Activated T-helper 1 cell treated with anti-CD3 and anti-CD28 coated beads, Interleukin-12 subunit alpha, Interleukin-12 subunit beta, Interleukin-2, Interleukin-4 antibody, amounts not matched to agents 30 ng/mL and 10 ng/mL and 1 ng/mL, durations not matched to agents 14 hours and 24 hours and 36 hours (primary cell): ENCODE data around the gene SLC34A1. TPM values are rescaled to one million over a fixed set of nuclear protein-coding genes. Genes with fewer than 3 reads are reported as not detected.

Experiments
- DNase-seq: peaks from one replicate; pipeline ENCODE4 v3.0.0; 2021; ENCODE audit warnings: low spot score
- H3K27ac Mint-ChIP-seq: one replicate; pipeline ENCODE4 v1.8.0; 2021; ENCODE audit warnings: mild to moderate bottlenecking, mixed read lengths
- H3K27me3 Mint-ChIP-seq: one replicate; pipeline ENCODE4 v1.8.0; 2022; ENCODE audit warnings: mild to moderate bottlenecking, moderate library complexity, mixed read lengths; ENCODE audit not compliant: insufficient read depth
- H3K36me3 Mint-ChIP-seq: one replicate; pipeline ENCODE4 v1.8.0; 2021; ENCODE audit warnings: low read depth, mixed read lengths
- H3K4me1 Mint-ChIP-seq: one replicate; pipeline ENCODE4 v1.8.0; 2021; ENCODE audit warnings: low read depth, mixed read lengths
- H3K4me3 Mint-ChIP-seq: one replicate; pipeline ENCODE4 v1.8.0; 2021; ENCODE audit warnings: mild to moderate bottlenecking, moderate library complexity, mixed read lengths
- H3K9me3 Mint-ChIP-seq: one replicate; pipeline ENCODE4 v1.8.0; 2021; ENCODE audit warnings: mixed read lengths
- intact Hi-C: fragments of 100-400 bp; cut with micrococcal nuclease; formaldehyde crosslinking; loops from one replicate; pipeline ENCODE4 v1.15.1; 2024
- total RNA-seq: library from RNA; stranded (reverse); gene quantifications from 2 replicates; pipeline ENCODE4 v1.2.3, GENCODE V29; 2022

SLC34A1 gene
- total RNA-seq, 1 donor from 2014 or later = 0.26 TPM

DNA sequence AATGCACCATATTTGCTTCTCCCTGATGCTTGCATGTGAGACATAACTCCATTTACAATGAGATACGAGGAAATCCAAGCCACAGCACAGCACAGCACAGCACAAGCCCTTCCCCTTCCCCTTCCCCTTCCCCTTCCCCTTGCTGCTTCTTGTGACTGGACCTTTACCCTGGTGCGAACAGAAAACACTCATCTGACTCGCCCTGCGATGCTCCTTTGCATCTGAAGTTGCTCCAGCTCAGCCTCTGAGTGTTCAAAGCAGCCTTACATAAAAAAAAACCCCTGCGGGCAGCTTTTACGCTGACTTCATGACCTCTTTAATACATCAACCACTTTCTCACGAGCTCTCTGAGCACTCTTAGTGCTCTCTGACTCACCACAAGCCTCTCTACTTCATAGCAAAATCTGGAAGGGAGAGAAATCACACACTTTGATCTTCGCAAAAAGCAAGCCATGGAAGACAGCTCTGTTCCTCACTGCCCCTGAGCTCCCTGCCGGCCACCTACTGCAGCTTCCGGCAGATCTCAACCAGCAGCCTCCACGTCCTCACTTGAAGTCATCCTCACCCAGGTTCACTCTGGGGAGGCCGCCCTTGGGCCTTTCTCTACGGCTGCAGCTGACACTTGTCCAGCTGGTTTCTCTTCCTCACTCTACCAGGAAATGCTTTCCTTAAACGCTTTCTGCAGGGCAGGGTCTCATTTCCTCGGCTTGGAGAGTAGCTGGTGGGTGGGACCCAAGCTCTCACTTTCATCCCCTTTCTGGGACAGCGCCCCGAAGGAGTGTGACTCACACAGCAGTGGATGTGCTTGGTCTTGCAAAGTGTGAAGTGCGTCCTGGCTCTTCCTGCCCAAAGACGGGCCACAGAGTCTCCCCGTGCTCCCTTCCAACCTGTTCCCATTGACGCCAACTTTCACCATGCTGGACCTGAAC is 5.3 kb downstream of the SLC34A1 start:
- intact Hi-C loops = loop anchor here (1.0 kb wide), 8 partner anchors 14 to 112 kb away; partner anchors contain the start of genes PDLIM7 and PRR7
- peaks cover 8% of the 10 kb centered on the region for H3K27me3 Mint-ChIP-seq
- H3K4me1 Mint-ChIP-seq = peaks cover 34% of the 10 kb centered on the region
- DNase-seq = peak; percentile 34
- H3K4me3 Mint-ChIP-seq = peak overlapping the region; percentile 0
- no peaks in the 10 kb centered on the region for H3K9me3 Mint-ChIP-seq
- peak overlapping the region; percentile 10 for H3K27ac Mint-ChIP-seq
- H3K36me3 Mint-ChIP-seq = no peaks in the 10 kb centered on the region

DNA sequence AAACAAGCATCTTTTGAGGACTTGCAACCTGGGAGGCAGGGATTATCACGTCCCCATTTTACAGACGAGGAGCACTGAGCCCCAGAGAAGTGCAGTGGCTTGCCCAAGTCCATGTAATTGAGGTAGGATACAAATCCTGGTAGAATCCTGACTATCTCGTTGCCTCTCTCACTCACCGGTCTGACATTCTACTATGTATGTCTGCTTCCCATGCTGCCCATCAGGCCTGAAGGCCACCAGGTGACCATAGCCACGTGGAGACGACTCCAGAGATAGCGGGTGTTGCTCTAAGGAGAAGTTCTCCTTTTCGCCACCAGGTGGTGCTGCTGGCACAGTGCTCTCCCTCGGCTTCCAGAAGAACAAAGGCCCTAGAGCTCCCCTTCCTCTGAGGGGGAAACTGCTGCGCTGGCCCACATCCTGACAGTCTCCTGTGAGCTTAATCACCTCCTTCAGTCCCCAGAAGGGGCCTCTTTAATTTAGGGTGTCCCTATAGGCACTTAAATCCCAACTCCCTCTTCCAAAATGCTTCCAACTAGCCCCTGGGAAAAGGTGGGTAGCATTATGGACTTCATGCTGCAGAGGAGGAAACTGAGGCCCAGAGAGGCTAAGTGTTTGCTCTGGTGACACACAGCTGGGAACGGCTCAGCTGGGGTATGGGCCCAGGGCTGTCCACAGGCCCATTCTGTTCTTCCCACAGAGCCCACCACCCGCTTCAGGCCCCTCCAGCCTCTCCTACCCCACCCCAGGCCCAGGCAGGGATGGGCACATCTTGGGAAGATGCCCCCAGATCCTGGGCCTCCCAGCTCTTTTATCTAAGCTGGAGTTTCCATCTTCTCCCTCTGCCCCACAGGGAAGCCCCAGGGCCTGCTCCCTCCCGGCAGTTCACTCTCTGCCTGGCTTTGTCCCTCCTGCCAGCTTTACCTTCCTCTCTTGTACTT is 6.4 kb downstream of the SLC34A1 start:
- Mint-ChIP-seq H3K4me1 (peaks cover 34% of the 10 kb centered on the region), H3K9me3 (no peaks in the 10 kb centered on the region), H3K27me3 (peaks cover 3% of the 10 kb centered on the region), H3K36me3 (no peaks in the 10 kb centered on the region), H3K4me3 (peak overlapping the region; percentile 5), H3K27ac (peak overlapping the region; percentile 65)
- intact Hi-C loops = loop anchor here (1.0 kb wide), 7 partner anchors 13 to 111 kb away; partner anchors contain the start of gene PRR7
- peak; percentile 80 for DNase-seq

DNA sequence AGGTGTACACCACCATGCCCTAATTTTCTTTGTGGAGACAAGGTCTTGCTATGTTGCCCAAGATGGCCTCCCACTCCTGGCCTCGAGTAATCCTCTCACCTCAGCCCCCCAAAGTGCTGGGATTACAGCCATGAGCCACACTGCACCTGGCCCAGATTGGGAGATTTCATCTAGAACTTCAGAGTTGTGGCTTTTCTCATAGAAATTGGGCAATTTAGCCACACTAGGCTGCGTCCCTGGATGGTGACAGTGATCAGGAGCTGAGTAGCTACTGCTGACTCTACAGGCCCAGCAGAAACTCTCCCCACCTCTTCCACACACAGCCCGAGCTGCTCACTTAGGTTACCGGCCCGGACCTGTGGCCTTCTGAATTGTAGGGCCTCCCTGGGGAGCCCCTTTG is 8.5 kb downstream of the SLC34A1 start:
- H3K4me3 Mint-ChIP-seq = no peak overlapping the region
- no peak overlapping the region for H3K27ac Mint-ChIP-seq
- H3K36me3 Mint-ChIP-seq = no peaks in the 10 kb centered on the region
- intact Hi-C loops = no loop called here
- DNase-seq = no peak
- H3K9me3 Mint-ChIP-seq = no peaks in the 10 kb centered on the region
- peaks cover 34% of the 10 kb centered on the region for H3K4me1 Mint-ChIP-seq
- peaks cover 11% of the 10 kb centered on the region for H3K27me3 Mint-ChIP-seq

- no peak overlapping the region for H3K4me3 Mint-ChIP-seq
- peaks cover 31% of the 10 kb centered on the region for H3K4me1 Mint-ChIP-seq
- no peaks in the 10 kb centered on the region for H3K9me3 Mint-ChIP-seq
- no peak for DNase-seq
- intact Hi-C loops = no loop called here
- peaks cover 11% of the 10 kb centered on the region for H3K27me3 Mint-ChIP-seq
- H3K36me3 Mint-ChIP-seq = no peaks in the 10 kb centered on the region
- H3K27ac Mint-ChIP-seq = no peak overlapping the region
Observed at GRCh38 chr5:177393206-177393765, 9.1 kb downstream of the SLC34A1 start.

GRCh38 chr5:177393990-177394389 is 9.8 kb downstream of the SLC34A1 start:
- no peak overlapping the region for H3K4me3 Mint-ChIP-seq
- DNase-seq = no peak
- H3K27me3 Mint-ChIP-seq = peaks cover 11% of the 10 kb centered on the region
- intact Hi-C loops = no loop called here
- H3K27ac Mint-ChIP-seq = no peak overlapping the region
- peaks cover 24% of the 10 kb centered on the region for H3K4me1 Mint-ChIP-seq
- no peaks in the 10 kb centered on the region for H3K36me3 Mint-ChIP-seq
- H3K9me3 Mint-ChIP-seq = no peaks in the 10 kb centered on the region

DNA sequence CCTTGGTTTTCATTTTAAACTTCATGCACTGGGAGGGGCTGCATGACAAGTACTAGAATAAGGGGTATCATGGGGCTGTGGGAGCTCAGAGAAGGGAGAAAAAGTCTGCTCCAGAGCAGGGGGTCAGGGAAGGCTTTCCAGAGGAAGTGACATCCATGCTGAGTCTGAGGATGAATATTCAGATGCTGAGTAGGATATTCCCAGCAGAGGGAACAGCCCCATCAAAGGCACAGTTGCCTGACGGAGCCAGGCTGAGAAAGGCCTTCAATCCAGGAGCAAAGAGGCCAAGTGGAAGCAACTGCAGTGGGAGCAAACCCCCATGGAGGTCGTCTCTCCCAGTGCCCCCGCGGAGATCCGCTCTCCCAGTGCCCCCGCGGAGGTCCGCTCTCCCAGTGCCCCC is 11.8 kb downstream of the SLC34A1 start:
- Mint-ChIP-seq H3K4me1 (peaks cover 5% of the 10 kb centered on the region), H3K4me3 (no peak overlapping the region), H3K9me3 (no peaks in the 10 kb centered on the region), H3K27ac (no peak overlapping the region), H3K36me3 (no peaks in the 10 kb centered on the region), H3K27me3 (peaks cover 11% of the 10 kb centered on the region)
- intact Hi-C loops = no loop called here
- DNase-seq = no peak

GRCh38 chr5:177396807-177397206 is 12.6 kb downstream of the SLC34A1 start:
- intact Hi-C loops = no loop called here
- peaks cover under 1% of the 10 kb centered on the region for H3K4me1 Mint-ChIP-seq
- no peak overlapping the region for H3K27ac Mint-ChIP-seq
- no peak overlapping the region for H3K4me3 Mint-ChIP-seq
- H3K9me3 Mint-ChIP-seq = no peaks in the 10 kb centered on the region
- DNase-seq = no peak
- H3K36me3 Mint-ChIP-seq = no peaks in the 10 kb centered on the region
- H3K27me3 Mint-ChIP-seq = peaks cover 18% of the 10 kb centered on the region

DNA sequence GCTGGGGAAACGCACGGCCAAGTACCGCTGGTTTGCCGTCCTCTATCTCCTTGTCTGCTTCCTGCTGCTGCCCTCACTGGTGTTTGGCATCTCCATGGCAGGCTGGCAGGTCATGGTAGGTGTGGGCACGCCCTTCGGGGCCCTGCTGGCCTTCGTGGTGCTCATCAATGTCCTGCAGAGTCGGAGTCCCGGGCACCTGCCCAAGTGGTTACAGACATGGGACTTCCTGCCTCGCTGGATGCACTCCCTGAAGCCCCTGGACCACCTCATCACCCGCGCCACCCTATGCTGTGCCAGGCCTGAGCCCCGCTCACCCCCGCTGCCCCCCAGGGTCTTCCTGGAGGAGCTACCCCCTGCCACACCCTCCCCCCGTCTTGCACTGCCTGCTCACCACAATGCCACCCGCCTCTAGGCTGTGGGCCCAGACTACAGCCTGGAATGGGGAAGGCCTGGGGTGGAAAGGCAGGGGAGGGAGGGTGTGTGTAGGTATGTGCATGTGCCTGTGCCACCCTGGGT is 13.7 kb downstream of the SLC34A1 start:
- DNase-seq = no peak
- Mint-ChIP-seq H3K27me3 (peaks cover 29% of the 10 kb centered on the region), H3K4me3 (no peak overlapping the region), H3K4me1 (peaks cover 12% of the 10 kb centered on the region), H3K36me3 (no peaks in the 10 kb centered on the region), H3K9me3 (no peaks in the 10 kb centered on the region), H3K27ac (no peak overlapping the region)
- intact Hi-C loops = no loop called here

DNA sequence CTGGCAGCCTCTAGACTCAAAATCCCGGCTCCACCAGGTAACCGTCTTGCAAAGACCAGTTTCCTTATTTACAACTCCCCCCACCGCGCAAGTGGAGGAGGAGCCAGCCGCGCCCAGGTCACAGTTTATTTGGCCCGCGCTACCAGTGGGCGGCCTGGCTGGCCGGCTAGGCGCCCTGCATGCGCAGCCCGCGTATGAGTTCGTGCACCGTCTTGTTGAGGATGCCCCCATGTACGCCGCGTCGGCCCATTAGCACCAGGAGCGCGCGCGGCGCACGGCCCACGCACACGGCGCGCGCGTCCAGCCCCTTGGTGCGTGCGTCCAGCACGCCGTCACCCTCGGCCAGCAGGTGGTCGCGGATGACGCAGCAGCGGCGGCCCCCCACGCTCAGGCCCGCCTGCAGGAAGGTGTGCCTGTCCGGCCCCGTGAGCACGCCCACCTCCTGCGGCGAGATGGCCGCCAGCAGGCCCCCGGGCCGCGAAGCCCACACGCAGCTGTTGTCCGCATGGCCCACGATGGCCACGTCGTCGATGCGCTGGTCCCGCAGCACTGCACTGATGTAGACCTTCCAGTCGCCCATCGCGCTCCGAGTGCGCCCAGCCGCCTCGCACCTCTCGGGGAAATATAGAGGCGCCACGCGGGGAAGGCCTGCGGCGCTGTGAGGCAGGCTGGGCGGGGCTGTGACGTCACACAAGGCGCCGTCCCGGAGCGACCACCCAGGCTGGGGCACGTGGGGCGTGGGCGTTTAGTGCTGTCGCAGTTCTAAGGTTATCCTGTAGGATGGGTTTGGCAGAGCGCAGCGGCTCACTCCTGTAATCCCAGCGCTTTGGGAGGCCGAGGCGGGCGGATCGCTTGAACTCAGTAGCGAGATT is 16.0 kb downstream of the SLC34A1 start, which contains the start of gene PFN3:
TSS of gene PFN3 (minus strand) at position 665 of the 872 bp plus-strand sequence. CDS start at position 580, 85 bp downstream.
- H3K27ac Mint-ChIP-seq = no peak within 1 kb of the TSS
- peaks cover 35% of the 10 kb centered on the region for H3K27me3 Mint-ChIP-seq
- no peak for DNase-seq
- H3K4me1 Mint-ChIP-seq = peaks cover 17% of the 10 kb centered on the region
- no peak within 1 kb of the TSS for H3K4me3 Mint-ChIP-seq
- no peaks in the 10 kb centered on the region for H3K9me3 Mint-ChIP-seq
- no peaks in the 10 kb centered on the region for H3K36me3 Mint-ChIP-seq
- intact Hi-C loops = no loop called here

DNA sequence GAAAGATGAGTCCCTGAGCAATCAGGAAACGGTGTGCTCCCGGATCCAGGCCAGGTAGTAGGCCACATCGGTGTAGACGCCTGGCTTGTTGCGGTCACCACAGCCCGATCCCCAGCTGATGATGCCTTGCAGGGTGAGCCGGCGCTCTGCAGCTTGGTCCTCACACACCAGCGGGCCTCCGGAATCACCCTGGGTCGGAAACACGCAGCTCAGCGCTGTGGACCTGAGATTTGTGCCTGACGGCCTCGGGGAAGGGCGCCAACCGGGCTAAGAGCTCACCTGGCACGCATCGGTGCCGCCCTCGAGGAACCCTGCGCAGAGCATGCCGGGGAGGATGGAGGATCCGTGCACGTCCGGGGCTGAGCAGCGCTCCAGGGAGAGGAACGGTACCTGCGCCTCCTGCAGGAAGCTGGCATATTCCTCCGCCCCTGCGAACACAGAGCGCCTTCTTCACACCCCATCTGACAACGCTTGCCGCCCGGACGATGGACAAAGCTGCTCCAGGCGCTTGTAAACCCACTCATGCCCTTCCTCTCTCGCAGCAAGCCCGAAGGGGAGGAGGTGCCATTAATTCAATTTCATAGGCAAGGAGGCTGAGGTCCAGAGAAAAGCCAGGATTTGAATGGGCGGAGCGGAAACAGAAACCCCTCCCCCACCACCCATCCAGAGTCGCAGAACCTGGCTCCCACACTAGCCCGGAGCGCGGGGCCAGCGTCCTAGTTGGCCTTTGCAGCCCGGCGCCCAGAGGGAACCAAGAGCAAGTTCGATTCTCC is 18.2 kb downstream of the SLC34A1 start:
- Mint-ChIP-seq H3K36me3 (no peaks in the 10 kb centered on the region), H3K27me3 (peaks cover 34% of the 10 kb centered on the region), H3K4me3 (peak overlapping the region; percentile 84), H3K9me3 (no peaks in the 10 kb centered on the region), H3K27ac (peak overlapping the region; percentile 23), H3K4me1 (peaks cover 17% of the 10 kb centered on the region)
- peak; percentile 52 for DNase-seq
- intact Hi-C loops = loop anchor here (1.0 to 2.0 kb wide), 9 partner anchors 12 to 190 kb away; partner anchors contain the start of genes LMAN2, PDLIM7, PRR7 and TMED9
